Dedifferentiated amniotic fluid mesenchymal stem cell (primary cell): Measurements from ENCODE around the gene RABAC1.
"Not testable (repeated sequence)": the region's sequence is repeated elsewhere in the genome, so short reads cannot be mapped to it uniquely, and the experiment has no call there.

Experiments
- DNase-seq: peaks from one replicate; pipeline ENCODE4 v3.0.0-alpha.2; 2016; ENCODE audit errors: extremely low spot score

Gene RABAC1

GRCh38 chr19:41959056-41960053 is at the start of gene RABAC1:
Gene RABAC1, minus strand, starts transcription at chr19:41959321. Its CDS starts 29 bp downstream, at chr19:41959292.
- DNase-seq: peak; percentile 93

- DNase-seq: no peak
Measured at GRCh38 chr19:42006569-42006968, 47.4 kb upstream of the RABAC1 start.

- DNase-seq: no peak
Measured at GRCh38 chr19:42005504-42005903, 46.4 kb upstream of the RABAC1 start.

GRCh38 chr19:42003506-42004294 is 44.6 kb upstream of the RABAC1 start:
- DNase-seq: no peak

GRCh38 chr19:41999878-42000208 is 40.7 kb upstream of the RABAC1 start:
- no peak for DNase-seq

- DNase-seq: no peak
Measured at GRCh38 chr19:41999071-41999877, 40.2 kb upstream of the RABAC1 start.

- peak; percentile 40 for DNase-seq
Measured at GRCh38 chr19:41998246-41999020, 39.3 kb upstream of the RABAC1 start.

- no peak for DNase-seq
Measured at GRCh38 chr19:41997851-41998229, 38.7 kb upstream of the RABAC1 start.

- no peak for DNase-seq
Measured at GRCh38 chr19:41997121-41997850, 38.2 kb upstream of the RABAC1 start.

GRCh38 chr19:41995959-41996797 is 37.1 kb upstream of the RABAC1 start:
- DNase-seq: no peak

GRCh38 chr19:41994994-41995958 is 36.2 kb upstream of the RABAC1 start:
- no peak for DNase-seq

GRCh38 chr19:41994521-41994971 is 35.4 kb upstream of the RABAC1 start:
- DNase-seq: no peak

GRCh38 chr19:41993612-41994483 is 34.7 kb upstream of the RABAC1 start, which contains the start of gene ATP1A3:
Gene ATP1A3, minus strand, starts transcription at chr19:41994230. Its CDS starts 154 bp downstream, at chr19:41994076.
- DNase-seq: no peak

- not testable (repeated sequence) for DNase-seq
Measured at GRCh38 chr19:41991925-41992569, 32.9 kb upstream of the RABAC1 start.

- DNase-seq: no peak
Measured at GRCh38 chr19:41991025-41991424, 31.9 kb upstream of the RABAC1 start.

- no peak for DNase-seq
Measured at GRCh38 chr19:41990615-41991014, 31.5 kb upstream of the RABAC1 start.

- DNase-seq: no peak
Measured at GRCh38 chr19:41990028-41990427, 30.9 kb upstream of the RABAC1 start.
